Activated B cell treated with CpG ODN at 0.5 μM for 24 hours (primary cell): ENCODE results near the gene PTPN3. TPM values are rescaled to one million over a fixed set of nuclear protein-coding genes. Genes with fewer than 3 reads are reported as not detected.

Experiments used
- ATAC-seq: fragments of 200-7000 bp; cut with Tn5 transposase; one replicate; pipeline ENCODE4 v1.10.0; 2021; ENCODE audit warnings: low read depth, mild to moderate bottlenecking, moderate library complexity
- CTCF ChIA-PET: fragments of 350-600 bp; sonication (Branson Sonifier 250); formaldehyde crosslinking; loops from one replicate; lab custom pipeline; 2021; ENCODE audit warnings: antibody characterized with exemption; lab: Charles Lee
- POLR2A ChIA-PET: fragments of 350-600 bp; sonication (Branson Sonifier 250); formaldehyde crosslinking; loops from one replicate; lab custom pipeline; 2021; ENCODE audit warnings: antibody characterized with exemption; lab: Charles Lee
- DNase-seq: peaks from one replicate; pipeline ENCODE4 v3.0.0; 2022
- H3K27ac Mint-ChIP-seq: one replicate; pipeline ENCODE4 v1.8.0; 2020; ENCODE audit warnings: mixed read lengths
- H3K27me3 Mint-ChIP-seq: one replicate; pipeline ENCODE4 v1.8.0; 2021; ENCODE audit warnings: mixed read lengths
- H3K36me3 Mint-ChIP-seq: one replicate; pipeline ENCODE4 v1.8.0; 2021; ENCODE audit warnings: low read depth, mixed read lengths
- H3K4me1 Mint-ChIP-seq: one replicate; pipeline ENCODE4 v1.8.0; 2021; ENCODE audit warnings: mixed read lengths
- H3K4me3 Mint-ChIP-seq: one replicate; pipeline ENCODE4 v1.8.0; 2020; ENCODE audit warnings: mild to moderate bottlenecking, mixed read lengths
- H3K9me3 Mint-ChIP-seq: one replicate; pipeline ENCODE4 v1.8.0; 2020; ENCODE audit warnings: mixed read lengths
- CTCF ChIP-seq: fragments of 200-600 bp; IDR thresholded peaks from one replicate; pipeline ENCODE4 v1.8.0; 2022; ENCODE audit warnings: antibody characterized with exemption, mild to moderate bottlenecking
- intact Hi-C: fragments of 100-400 bp; cut with micrococcal nuclease; formaldehyde crosslinking; loops from one replicate; pipeline ENCODE4 v1.15.1; 2024
- total RNA-seq: library from RNA; stranded (reverse); gene quantifications from 2 replicates; pipeline ENCODE4 v1.2.3, GENCODE V29; 2022

Gene PTPN3
- total RNA-seq, 1 donor from 2014 or later = 0.09 TPM

- Mint-ChIP-seq H3K9me3 (no peaks in the 10 kb centered on the region), H3K4me1 (peaks cover 5% of the 10 kb centered on the region), H3K4me3 (no peak overlapping the region), H3K27ac (no peak overlapping the region), H3K36me3 (no peaks in the 10 kb centered on the region), H3K27me3 (peaks cover 62% of the 10 kb centered on the region)
- DNase-seq (no peak), ATAC-seq (no peak)
- intact Hi-C loops = no loop called here
- CTCF ChIA-PET = no interaction called here
- no peak for TF ChIP-seq CTCF
- POLR2A ChIA-PET = no interaction called here
These were observed 1.3 kb downstream of the PTPN3 start for GRCh38 chr9:109496841-109497225.

- Mint-ChIP-seq H3K4me1 (peaks cover 5% of the 10 kb centered on the region), H3K9me3 (no peaks in the 10 kb centered on the region), H3K27me3 (peaks cover 55% of the 10 kb centered on the region), H3K4me3 (no peak overlapping the region), H3K27ac (no peak overlapping the region), H3K36me3 (no peaks in the 10 kb centered on the region)
- no peak for ATAC-seq
- intact Hi-C loops = no loop called here
- no peak for TF ChIP-seq CTCF
- POLR2A ChIA-PET = no interaction called here
- no peak for DNase-seq
- CTCF ChIA-PET = no interaction called here
These were observed 1.9 kb downstream of the PTPN3 start for GRCh38 chr9:109496218-109496617.

GRCh38 chr9:109493648-109494047 is 4.5 kb downstream of the PTPN3 start:
- no peaks in the 10 kb centered on the region for H3K9me3 Mint-ChIP-seq
- DNase-seq (no peak), ATAC-seq (no peak)
- H3K27ac Mint-ChIP-seq = no peak overlapping the region
- intact Hi-C loops = no loop called here
- no peaks in the 10 kb centered on the region for H3K36me3 Mint-ChIP-seq
- ChIA-PET POLR2A (no interaction called here), CTCF (no interaction called here)
- no peak overlapping the region for H3K4me3 Mint-ChIP-seq
- H3K27me3 Mint-ChIP-seq = peaks cover 39% of the 10 kb centered on the region
- H3K4me1 Mint-ChIP-seq = peaks cover 4% of the 10 kb centered on the region
- no peak for TF ChIP-seq CTCF

GRCh38 chr9:109491590-109491989 is 6.5 kb downstream of the PTPN3 start:
- Mint-ChIP-seq H3K4me3 (no peak overlapping the region), H3K4me1 (no peaks in the 10 kb centered on the region), H3K36me3 (no peaks in the 10 kb centered on the region), H3K9me3 (no peaks in the 10 kb centered on the region), H3K27me3 (peaks cover 40% of the 10 kb centered on the region), H3K27ac (no peak overlapping the region)
- CTCF ChIA-PET = no interaction called here
- intact Hi-C loops = no loop called here
- DNase-seq = no peak
- TF ChIP-seq CTCF = no peak
- POLR2A ChIA-PET = no interaction called here
- no peak for ATAC-seq

GRCh38 chr9:109488791-109489492 is 9.2 kb downstream of the PTPN3 start:
- Mint-ChIP-seq H3K27me3 (peaks cover 32% of the 10 kb centered on the region), H3K27ac (no peak overlapping the region), H3K4me1 (no peaks in the 10 kb centered on the region), H3K4me3 (no peak overlapping the region), H3K9me3 (no peaks in the 10 kb centered on the region), H3K36me3 (no peaks in the 10 kb centered on the region)
- no peak for DNase-seq
- ChIA-PET POLR2A (no interaction called here), CTCF (no interaction called here)
- no peak for TF ChIP-seq CTCF
- intact Hi-C loops = no loop called here
- no peak for ATAC-seq
